Stomach (tissue), 4 donors: ENCODE data around the gene C16orf90.

Source experiments
- EP300 ChIP-seq: sonication (generic); formaldehyde crosslinking; IDR thresholded peaks from one replicate; pipeline ENCODE4 v1.6.1; 2017; ENCODE audit warnings: antibody characterized with exemption
- POLR2A ChIP-seq, 4 donors: fragments of 450-650 bp; IDR thresholded peaks; one replicate each; pipeline ENCODE4 v1.6.1; 2016; ENCODE audit warnings: antibody characterized with exemption in 4 of 4, control low read depth in 2 of 4, mild to moderate bottlenecking in 1 of 4, moderate library complexity in 1 of 4
- POLR2AphosphoS5 ChIP-seq, 3 donors: sonication (generic); formaldehyde crosslinking; IDR thresholded peaks; one replicate each; pipeline ENCODE4 v1.6.1; 2016; ENCODE audit warnings: antibody characterized with exemption in 3 of 3
- TF ChIP-seq, protein P1 (sequence below), 7 experiments: fragments of 450-650 bp in 4 of 7; fragments of 200-600 bp in 3 of 7; sonication (generic) in 3 of 7; IDR thresholded peaks; one replicate each; pipeline ENCODE4 v1.5.1; 2016 to 2019; ENCODE audit warnings: antibody characterized with exemption in 7 of 7, control low read depth in 2 of 7, mild to moderate bottlenecking in 1 of 7

DNA sequence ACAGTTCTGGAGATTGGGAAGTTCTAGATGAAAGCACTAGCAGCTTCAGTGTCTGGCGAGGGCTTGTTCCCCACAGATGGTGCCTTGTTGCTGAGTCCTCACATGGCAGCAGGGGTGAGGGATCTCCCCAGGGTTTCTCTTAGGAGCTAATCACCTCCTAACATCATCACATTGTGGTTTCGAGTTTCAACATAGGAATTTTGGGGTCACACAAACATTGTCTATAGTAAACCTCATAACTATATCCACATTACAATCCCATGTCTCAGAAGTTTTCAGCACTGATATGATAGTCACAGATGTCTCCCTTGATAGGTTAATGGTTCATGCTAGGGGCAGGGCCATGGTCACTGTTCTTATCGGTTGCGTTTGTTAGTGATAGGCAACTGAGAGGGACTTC lies 19.3 kb upstream of the C16orf90 start:
- TF ChIP-seq, protein P1, sequence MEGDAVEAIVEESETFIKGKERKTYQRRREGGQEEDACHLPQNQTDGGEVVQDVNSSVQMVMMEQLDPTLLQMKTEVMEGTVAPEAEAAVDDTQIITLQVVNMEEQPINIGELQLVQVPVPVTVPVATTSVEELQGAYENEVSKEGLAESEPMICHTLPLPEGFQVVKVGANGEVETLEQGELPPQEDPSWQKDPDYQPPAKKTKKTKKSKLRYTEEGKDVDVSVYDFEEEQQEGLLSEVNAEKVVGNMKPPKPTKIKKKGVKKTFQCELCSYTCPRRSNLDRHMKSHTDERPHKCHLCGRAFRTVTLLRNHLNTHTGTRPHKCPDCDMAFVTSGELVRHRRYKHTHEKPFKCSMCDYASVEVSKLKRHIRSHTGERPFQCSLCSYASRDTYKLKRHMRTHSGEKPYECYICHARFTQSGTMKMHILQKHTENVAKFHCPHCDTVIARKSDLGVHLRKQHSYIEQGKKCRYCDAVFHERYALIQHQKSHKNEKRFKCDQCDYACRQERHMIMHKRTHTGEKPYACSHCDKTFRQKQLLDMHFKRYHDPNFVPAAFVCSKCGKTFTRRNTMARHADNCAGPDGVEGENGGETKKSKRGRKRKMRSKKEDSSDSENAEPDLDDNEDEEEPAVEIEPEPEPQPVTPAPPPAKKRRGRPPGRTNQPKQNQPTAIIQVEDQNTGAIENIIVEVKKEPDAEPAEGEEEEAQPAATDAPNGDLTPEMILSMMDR (IDR thresholded peaks at IDR 0.05): no peak
- no peak for TF ChIP-seq POLR2AphosphoS5 (IDR thresholded peaks at IDR 0.05)
- no peak for TF ChIP-seq POLR2A (IDR thresholded peaks at IDR 0.05)
- TF ChIP-seq EP300: no peak
